Measurements from ENCODE around the gene ANKRD29. TPM values are rescaled to one million over a fixed set of nuclear protein-coding genes. Genes with fewer than 3 reads are reported as not detected.
"Not testable (repeated sequence)": the region's sequence is repeated elsewhere in the genome, so short reads cannot be mapped to it uniquely, and the experiment has no call there.

The ANKRD29 gene
- polyA plus RNA-seq, 3 donors, result 0.55 to 0.93 (median 0.78) TPM

DNA sequence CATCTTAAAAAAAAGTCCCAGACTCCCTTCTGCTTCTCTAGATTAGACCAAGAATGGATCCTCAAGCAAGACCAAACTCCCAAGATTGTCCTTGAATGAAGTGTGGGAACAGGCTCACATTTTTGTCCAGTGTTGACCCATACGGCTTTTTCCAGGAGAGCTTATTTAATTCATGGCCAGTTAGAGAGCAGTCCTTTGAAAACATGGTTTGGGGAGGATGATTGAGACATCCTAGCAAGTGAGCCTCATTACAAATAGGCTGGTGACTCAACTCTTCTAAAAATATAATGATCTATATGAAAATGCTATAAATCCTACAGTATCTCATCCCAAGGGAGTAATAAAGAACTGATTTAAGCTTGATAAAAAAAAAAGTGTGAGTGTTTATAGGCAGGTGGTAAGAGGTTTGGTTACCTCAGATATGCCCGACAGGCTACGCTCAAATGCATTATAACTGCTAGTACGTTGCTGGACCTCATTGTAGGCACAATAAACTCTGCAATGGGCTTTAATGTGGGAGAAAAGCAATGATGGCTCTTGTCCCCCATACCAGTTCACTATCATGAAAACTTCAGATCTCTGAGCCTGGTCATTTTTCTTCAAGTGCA lies 17.0 kb downstream of the ANKRD29 start:
- no peak for DNase-seq (ENCODE audit: low read depth in 3 of 3, low spot score in 2 of 3)

- DNase-seq (ENCODE audit: low read depth in 3 of 3, low spot score in 2 of 3), result no peak
These were observed 18.8 kb downstream of the ANKRD29 start for GRCh38 chr18:23643815-23644490.

- no peak for DNase-seq (ENCODE audit: low read depth in 3 of 3, low spot score in 2 of 3)
These were observed 20.6 kb downstream of the ANKRD29 start for GRCh38 chr18:23641937-23642666.

DNA sequence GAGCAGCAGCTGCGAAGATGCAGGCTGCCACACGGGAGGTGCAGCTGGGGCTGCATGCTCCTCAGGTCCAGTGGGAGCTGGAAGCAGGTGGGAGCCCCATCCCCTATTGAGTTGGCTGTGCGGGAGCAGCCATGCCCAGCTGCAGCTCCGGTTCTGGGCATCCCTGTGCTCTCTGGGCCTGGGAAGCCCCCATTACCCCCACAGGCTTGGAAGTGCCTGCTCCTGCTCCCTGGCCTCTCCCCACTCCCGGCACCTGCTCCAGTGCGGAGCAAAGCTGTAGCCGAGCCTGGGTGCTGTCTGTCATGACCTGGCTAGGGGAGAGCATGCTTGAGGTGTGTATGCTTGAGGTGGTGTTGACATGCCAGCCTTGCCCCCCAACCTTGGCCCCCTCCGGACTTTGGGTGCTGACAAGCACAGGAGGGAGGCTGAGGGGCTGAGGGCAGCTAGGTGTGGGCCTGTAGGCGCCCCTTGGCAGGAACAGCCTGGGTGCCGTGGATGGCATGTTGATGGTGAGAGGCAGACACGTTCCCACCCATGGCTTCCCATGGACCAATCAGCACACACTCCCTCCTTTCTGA lies 21.5 kb downstream of the ANKRD29 start:
- no peak for DNase-seq (ENCODE audit: low read depth in 3 of 3, low spot score in 2 of 3)

DNA sequence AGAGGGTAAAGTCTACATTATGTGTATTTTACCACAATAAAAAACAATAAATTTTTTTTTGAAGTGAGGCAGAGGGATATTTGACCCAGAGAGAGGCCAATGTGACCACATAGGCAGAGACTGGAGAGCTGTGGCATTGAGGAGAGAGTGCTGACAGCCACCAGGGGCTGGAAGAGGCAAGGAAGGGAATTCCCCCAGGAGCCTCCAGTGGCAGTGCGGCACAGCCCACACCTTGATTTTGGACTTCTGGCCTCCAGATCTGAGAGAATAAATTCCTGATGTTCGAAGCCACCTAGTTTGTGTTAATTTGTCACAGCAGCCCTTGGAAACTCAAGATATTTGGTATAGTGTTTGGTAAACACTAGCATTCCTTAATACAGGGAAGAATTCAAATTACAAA lies 22.7 kb downstream of the ANKRD29 start:
- DNase-seq (ENCODE audit: low read depth in 3 of 3, low spot score in 2 of 3), result no peak

GRCh38 chr18:23636433-23636832 lies 26.3 kb downstream of the ANKRD29 start:
- not testable (repeated sequence) for DNase-seq (ENCODE audit: low read depth in 3 of 3, low spot score in 2 of 3)

- no peak for DNase-seq (ENCODE audit: low read depth in 3 of 3, low spot score in 2 of 3)
These were observed 26.7 kb downstream of the ANKRD29 start for GRCh38 chr18:23636071-23636399.

GRCh38 chr18:23635283-23636070 lies 27.2 kb downstream of the ANKRD29 start:
- no peak for DNase-seq (ENCODE audit: low read depth in 3 of 3, low spot score in 2 of 3)

DNA sequence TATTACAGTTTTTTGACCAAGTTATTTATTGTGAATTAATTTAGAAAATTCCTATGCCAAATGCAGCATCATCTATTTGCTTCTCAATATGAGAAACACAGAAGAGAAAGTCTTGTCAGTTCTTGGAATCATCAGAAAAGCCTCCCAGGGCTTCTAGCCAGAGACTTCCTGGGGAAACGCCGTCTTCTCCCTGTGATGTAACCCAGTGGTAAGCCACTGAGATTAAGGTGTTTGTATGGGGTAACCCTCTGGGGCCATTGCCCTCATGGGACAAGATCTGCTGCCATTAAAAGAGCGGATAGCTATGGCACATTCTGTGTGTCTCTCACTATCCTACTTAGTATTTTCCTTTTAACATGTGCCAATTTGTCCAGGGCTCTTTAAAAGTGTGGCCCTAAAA lies 28.0 kb downstream of the ANKRD29 start:
- DNase-seq (ENCODE audit: low read depth in 3 of 3, low spot score in 2 of 3), result no peak

DNA sequence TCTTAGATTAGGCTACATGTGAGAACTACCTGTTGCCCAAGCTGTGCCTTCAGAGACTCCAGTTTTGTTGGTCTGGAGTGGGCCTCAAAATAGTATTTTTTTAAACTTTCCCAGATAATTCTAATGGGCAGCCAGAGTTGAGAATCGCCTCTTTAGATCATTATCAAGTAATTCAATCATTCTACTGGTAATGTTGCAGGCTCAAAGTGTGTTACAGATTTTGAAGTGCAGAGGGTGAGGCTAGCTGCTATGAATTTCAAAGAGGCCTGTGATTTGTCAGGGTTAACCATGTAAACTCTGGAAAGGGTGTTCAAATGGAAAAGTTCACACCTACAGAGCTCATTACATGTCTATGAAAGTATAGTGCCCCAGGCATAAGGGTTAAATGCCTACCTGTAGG lies 30.1 kb downstream of the ANKRD29 start:
- no peak for DNase-seq (ENCODE audit: low read depth in 3 of 3, low spot score in 2 of 3)

DNA sequence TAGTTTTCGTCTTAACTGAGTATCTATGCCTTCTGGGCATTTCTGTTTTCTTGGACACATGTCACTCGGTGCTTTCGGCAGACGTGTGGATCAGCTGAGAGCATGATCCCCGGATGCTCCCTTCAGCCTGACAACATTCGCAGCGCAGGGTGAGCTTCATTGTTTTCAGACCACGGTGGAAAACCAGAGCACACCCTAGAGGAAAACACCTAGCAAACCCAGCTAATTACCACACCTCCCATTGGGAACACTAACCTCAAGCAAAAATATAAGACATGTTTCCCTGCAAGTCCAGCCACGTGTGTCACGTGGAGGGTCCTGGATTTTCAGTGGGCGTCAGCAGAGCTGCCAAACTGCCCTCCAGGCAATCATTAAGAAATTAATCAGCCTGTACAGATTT lies 31.0 kb downstream of the ANKRD29 start:
- DNase-seq (ENCODE audit: low read depth in 3 of 3, low spot score in 2 of 3), result no peak

DNA sequence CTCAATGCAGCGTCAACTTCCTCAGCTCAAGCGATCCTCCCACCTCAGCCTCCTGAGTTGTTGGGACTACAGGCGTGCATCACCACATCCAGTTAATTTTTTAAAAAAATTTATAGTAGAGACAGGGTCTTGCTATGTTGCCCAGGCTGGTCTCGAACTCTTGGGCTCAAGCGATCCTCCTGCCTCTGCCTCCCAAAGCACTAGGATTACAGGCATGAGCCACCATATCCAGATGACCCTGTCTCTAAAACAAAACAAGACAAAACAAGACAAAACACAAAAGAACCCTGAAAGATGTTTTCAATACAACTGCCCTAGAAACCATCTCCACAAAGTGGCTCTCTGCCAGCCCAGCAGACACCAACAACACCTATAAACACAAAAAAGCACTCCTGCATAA lies 31.4 kb downstream of the ANKRD29 start:
- DNase-seq (ENCODE audit: low read depth in 3 of 3, low spot score in 2 of 3), result no peak

DNA sequence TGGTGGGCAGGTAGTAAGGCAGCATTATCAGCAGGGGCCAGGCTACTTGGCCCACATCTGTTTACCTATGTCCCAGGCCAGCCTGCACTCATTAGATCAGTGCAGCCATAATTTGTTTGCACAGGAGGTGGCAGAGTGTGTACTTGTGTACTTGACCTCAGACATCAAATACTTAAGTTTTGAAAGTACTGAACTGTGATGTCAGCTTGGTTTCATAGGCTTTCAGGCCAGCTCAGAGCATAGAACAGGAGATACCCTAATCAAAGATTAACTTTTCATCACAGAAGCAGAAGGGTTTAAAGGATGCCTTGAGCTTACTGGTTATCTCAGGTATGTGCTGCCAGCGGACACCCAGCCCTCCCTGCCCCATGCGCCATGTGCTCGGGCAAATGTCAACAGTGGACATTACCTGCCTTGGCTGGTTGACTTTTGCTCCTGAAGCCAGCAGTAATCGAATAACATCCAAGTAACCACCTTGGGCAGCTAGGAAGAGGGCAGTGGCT lies 33.2 kb downstream of the ANKRD29 start:
- no peak for DNase-seq (ENCODE audit: low read depth in 3 of 3, low spot score in 2 of 3)

DNA sequence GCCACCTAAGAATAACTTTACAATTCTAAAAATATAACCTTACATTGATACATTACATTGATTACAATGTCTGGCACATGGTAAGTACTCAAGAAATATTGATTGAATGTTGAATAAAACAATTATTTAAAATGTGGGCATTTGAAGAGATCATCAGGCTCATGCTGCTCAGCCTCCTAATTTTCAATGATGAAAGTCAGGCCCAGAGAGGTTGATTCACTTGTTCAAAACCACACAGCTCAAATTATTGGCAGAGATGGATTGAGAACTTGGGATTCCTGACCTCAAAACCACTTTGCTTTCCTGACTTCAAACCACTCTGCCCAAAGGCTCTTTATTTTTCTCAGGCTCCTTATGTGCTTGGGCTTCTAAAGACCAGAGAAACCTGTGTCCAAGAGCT lies 34.7 kb downstream of the ANKRD29 start:
- no peak for DNase-seq (ENCODE audit: low read depth in 3 of 3, low spot score in 2 of 3)

- no peak for DNase-seq (ENCODE audit: low read depth in 3 of 3, low spot score in 2 of 3)
These were observed 35.4 kb downstream of the ANKRD29 start for GRCh38 chr18:23627321-23627720.

DNA sequence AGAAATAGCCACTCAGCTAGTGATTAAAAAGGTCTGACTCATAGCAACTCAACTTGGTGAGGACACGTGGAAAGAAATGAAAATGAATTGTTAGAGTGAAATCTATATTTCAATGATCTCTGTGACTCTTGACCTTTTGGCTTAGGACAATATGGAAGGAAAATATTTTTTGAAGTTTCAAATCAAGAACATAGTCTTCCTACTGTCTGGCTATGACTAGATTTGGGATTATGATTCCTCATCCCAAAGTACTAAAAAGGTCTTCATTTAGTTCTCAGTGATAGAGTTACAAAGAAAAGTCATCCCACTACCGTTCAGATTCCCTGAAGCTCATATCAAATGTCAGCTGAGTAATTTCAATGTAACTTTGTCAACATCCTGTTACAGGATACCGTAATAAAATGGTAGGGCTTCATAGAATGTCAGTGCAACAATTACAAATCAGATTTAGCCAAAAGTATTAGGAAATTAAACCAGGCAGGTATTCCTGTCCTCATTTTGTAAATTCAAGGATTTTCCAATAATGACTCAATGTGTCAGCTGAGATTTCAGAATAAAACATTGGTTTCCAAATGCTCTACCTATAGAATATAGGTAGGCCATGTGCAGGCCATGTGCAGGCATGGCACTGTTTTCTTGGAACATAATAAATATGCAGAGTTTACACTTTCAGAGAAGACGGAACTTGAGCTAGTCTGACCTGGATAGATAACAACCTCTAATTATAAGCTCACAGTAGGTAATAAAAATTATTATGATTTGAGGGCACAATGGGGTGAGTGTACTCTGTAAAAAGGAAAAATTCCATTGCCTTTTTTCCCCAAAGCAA lies 36.0 kb downstream of the ANKRD29 start:
- DNase-seq (ENCODE audit: low read depth in 3 of 3, low spot score in 2 of 3), result no peak

- DNase-seq (ENCODE audit: low read depth in 3 of 3, low spot score in 2 of 3), result no peak
These were observed 39.7 kb downstream of the ANKRD29 start for GRCh38 chr18:23623040-23623439.

DNA sequence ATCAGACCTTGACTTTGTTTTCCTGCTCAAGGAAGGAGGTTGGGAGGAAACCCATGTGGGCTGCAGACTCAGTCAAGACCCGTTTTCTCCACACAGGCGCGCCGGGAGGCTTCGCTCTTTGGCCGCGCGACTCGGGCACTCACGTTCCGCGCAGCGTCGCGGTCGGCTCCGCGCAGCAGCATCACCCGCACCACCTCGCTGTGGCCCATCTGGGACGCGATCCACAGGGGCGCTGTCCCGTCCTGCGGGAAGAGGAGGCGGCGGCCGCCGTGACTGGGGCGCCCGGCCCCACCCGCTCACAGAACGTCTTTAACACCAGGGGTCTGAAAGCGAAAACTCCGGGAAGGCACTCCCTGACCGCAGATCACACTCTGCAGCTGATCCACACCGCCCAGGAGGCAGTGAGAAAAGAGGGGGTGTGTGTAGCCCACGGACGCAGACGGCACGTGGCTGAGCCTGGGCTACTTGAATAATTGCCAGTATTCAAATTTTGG lies 43.3 kb downstream of the ANKRD29 start:
- DNase-seq (ENCODE audit: low read depth in 3 of 3, low spot score in 2 of 3), result no peak

GRCh38 chr18:23618862-23619387 lies 43.8 kb downstream of the ANKRD29 start:
- no peak for DNase-seq (ENCODE audit: low read depth in 3 of 3, low spot score in 2 of 3)

Measured in right renal cortex interstitium (tissue), 3 donors.